HepG2 (cell line): Measurements from ENCODE around the gene ADORA2B.

ENCODE experiments used
- EZH2 ChIP-seq: conservative IDR thresholded peaks from 2 replicates; pipeline ENCODE4 v1.6.1; 2012; ENCODE audit warnings: mild to moderate bottlenecking, low read depth, low read length, moderate library complexity
- HES4 ChIP-seq: sonication (generic); formaldehyde crosslinking; IDR thresholded peaks from 2 replicates; pipeline ENCODE4 v1.9.0; 2021; ENCODE audit warnings: mild to moderate bottlenecking, missing genetic modification reagents, borderline replicate concordance
- NFE2L1 ChIP-seq: sonication (generic); formaldehyde crosslinking; IDR thresholded peaks from 2 replicates; pipeline ENCODE4 v1.4.0; 2020; ENCODE audit warnings: missing genetic modification reagents, mild to moderate bottlenecking, borderline replicate concordance
- SETDB1 ChIP-seq: sonication (generic); formaldehyde crosslinking; IDR thresholded peaks from 2 replicates; pipeline ENCODE4 v1.5.1; 2020; ENCODE audit warnings: missing genetic modification reagents, mild to moderate bottlenecking, borderline replicate concordance
- ZNF558 ChIP-seq: sonication (generic); formaldehyde crosslinking; IDR thresholded peaks from 2 replicates; pipeline ENCODE4 v1.9.0; 2022; ENCODE audit warnings: mild to moderate bottlenecking, missing genetic modification reagents, borderline replicate concordance
- TF ChIP-seq, protein P1 (sequence below): IDR thresholded peaks from 2 replicates; pipeline ENCODE4 v1.6.1; 2016; ENCODE audit warnings: missing biosample characterization, missing genetic modification reagents, low read depth
- TF ChIP-seq, protein P2 (sequence below): sonication (generic); formaldehyde crosslinking; IDR thresholded peaks from 2 replicates; pipeline ENCODE4 v1.5.0; 2020; ENCODE audit warnings: mild to moderate bottlenecking, missing genetic modification reagents, moderate library complexity

DNA sequence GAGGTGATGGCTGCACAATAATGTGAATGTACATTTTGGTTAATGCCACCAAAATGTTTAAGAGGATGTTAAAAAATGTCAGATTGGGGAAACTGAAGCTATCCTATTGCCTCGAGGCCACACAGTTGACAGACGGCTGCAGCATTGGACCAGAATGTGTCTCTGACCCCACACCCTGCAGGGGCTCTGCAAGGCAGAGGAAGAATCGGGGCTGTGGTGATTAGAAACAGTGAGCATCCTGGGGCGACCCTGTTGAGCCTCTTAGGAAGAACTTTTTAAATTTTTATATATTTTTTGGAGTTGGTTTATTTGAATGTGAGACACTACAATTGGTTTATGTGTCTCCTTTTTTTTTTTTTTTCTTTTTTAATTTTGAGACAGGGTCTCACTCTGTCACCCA lies 15.0 kb upstream of the ADORA2B start:
- TF ChIP-seq EZH2 (no peak), NFE2L1 (CRISPR knock-in tag) (no peak), ZNF558 (no peak), SETDB1 (CRISPR knock-in tag) (no peak), HES4 (CRISPR knock-in tag) (no peak)
- TF ChIP-seq, protein P1, sequence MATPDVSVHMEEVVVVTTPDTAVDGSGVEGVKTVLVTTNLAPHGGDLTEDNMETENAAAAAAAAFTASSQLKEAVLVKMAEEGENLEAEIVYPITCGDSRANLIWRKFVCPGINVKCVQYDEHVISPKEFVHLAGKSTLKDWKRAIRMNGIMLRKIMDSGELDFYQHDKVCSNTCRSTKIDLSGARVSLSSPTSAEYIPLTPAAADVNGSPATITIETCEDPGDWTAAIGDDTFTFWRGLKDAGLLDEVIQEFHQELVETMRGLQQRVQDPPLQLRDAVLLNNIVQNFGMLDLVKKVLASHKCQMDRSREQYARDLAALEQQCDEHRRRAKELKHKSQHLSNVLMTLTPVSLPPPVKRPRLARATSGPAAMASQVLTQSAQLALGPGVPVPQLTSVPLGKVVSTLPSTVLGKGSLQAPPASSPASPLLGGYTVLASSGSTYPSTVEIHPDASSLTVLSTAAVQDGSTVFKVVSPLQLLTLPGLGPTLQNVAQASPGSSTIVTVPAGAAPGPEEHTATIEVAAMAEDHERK (CRISPR knock-in tag): no peak
- TF ChIP-seq, protein P2, sequence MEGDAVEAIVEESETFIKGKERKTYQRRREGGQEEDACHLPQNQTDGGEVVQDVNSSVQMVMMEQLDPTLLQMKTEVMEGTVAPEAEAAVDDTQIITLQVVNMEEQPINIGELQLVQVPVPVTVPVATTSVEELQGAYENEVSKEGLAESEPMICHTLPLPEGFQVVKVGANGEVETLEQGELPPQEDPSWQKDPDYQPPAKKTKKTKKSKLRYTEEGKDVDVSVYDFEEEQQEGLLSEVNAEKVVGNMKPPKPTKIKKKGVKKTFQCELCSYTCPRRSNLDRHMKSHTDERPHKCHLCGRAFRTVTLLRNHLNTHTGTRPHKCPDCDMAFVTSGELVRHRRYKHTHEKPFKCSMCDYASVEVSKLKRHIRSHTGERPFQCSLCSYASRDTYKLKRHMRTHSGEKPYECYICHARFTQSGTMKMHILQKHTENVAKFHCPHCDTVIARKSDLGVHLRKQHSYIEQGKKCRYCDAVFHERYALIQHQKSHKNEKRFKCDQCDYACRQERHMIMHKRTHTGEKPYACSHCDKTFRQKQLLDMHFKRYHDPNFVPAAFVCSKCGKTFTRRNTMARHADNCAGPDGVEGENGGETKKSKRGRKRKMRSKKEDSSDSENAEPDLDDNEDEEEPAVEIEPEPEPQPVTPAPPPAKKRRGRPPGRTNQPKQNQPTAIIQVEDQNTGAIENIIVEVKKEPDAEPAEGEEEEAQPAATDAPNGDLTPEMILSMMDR (CRISPR knock-in tag): no peak
